HCT116 (cell line): ENCODE measurements around the gene OR10H5.

ENCODE experiments used
- CBX3 ChIP-seq: IDR thresholded peaks from 2 replicates; pipeline ENCODE4 v1.6.1; 2012; ENCODE audit warnings: low read depth
- CTCF ChIP-seq, 3 experiments: fragments of 200-600 bp in 1 of 3; sonication (generic) in 1 of 3; IDR thresholded peaks in 2 of 3; conservative IDR thresholded peaks in 1 of 3; 2 replicates each; pipeline ENCODE4 v1.5.1; 2012 to 2017; ENCODE audit warnings: low read depth in 2 of 3, low read length in 2 of 3, antibody characterized with exemption in 1 of 3, borderline replicate concordance in 1 of 3, control low read depth in 1 of 3, mild to moderate bottlenecking in 1 of 3, mixed read lengths in 1 of 3, mixed run types in 1 of 3, moderate library complexity in 1 of 3; ENCODE audit not compliant: insufficient read depth in 1 of 3
- EGR1 ChIP-seq: IDR thresholded peaks from 2 replicates; pipeline ENCODE4 v1.6.1; 2012; ENCODE audit warnings: low read depth
- FOSL1 ChIP-seq: IDR thresholded peaks from 2 replicates; pipeline ENCODE4 v1.6.1; 2012; ENCODE audit warnings: low read depth
- JUND ChIP-seq: IDR thresholded peaks from 2 replicates; pipeline ENCODE4 v1.6.1; 2012
- POLR2A ChIP-seq: IDR thresholded peaks from 2 replicates; pipeline ENCODE4 v1.7.0; 2011; ENCODE audit warnings: borderline replicate concordance; ENCODE audit not compliant: insufficient read depth, insufficient read length; ENCODE audit errors: extremely low read depth
- REST ChIP-seq: IDR thresholded peaks from 2 replicates; pipeline ENCODE4 v1.6.1; 2012; ENCODE audit warnings: low read depth
- YY1 ChIP-seq: IDR thresholded peaks from 2 replicates; pipeline ENCODE4 v1.6.1; 2011; ENCODE audit warnings: low read length, low read depth, moderate library complexity, mild to moderate bottlenecking; ENCODE audit not compliant: insufficient replicate concordance; ENCODE audit errors: extremely low read depth

- no peak for TF ChIP-seq FOSL1
- no peak for TF ChIP-seq CTCF (IDR thresholded peaks at IDR 0.05 in 2 of 3, conservative IDR thresholded peaks at IDR 0.05 in 1 of 3; ENCODE audit: borderline replicate concordance in 1 of 3, insufficient read depth in 1 of 3, low read depth in 2 of 3, low read length in 2 of 3)
- TF ChIP-seq CBX3, result no peak
- TF ChIP-seq JUND, result no peak
- no peak for TF ChIP-seq REST
- no peak for TF ChIP-seq EGR1
- TF ChIP-seq POLR2A, result no peak
- TF ChIP-seq YY1, result no peak
These were observed 10.2 kb upstream of the OR10H5 start for GRCh38 chr19:15776991-15777970.
